HepG2 (cell line): Measurements from ENCODE around the gene H19. TPM values are rescaled to one million over a fixed set of nuclear protein-coding genes. Genes with fewer than 3 reads are reported as not detected.

Source experiments
- CBX5 ChIP-seq: sonication (generic); formaldehyde crosslinking; IDR thresholded peaks from 2 replicates; pipeline ENCODE4 v1.4.0; 2020; ENCODE audit warnings: missing genetic modification reagents, borderline replicate concordance
- HIC2 ChIP-seq: sonication (generic); formaldehyde crosslinking; IDR thresholded peaks from 2 replicates; pipeline ENCODE4 v1.9.0; 2022; ENCODE audit warnings: low read depth, missing genetic modification reagents
- HNF1B ChIP-seq: sonication (generic); formaldehyde crosslinking; IDR thresholded peaks from 2 replicates; pipeline ENCODE4 v1.5.1; 2020; ENCODE audit warnings: mild to moderate bottlenecking, moderate library complexity, missing genetic modification reagents
- KLF16 ChIP-seq, 2 experiments: sonication (generic) in 1 of 2; formaldehyde crosslinking in 1 of 2; IDR thresholded peaks; 2 replicates each; pipeline versions ENCODE4 v1.6.1 to v1.8.0; 2016 to 2023; ENCODE audit warnings: missing genetic modification reagents in 2 of 2, missing compliant biosample characterization in 1 of 2
- NFIB ChIP-seq: sonication (generic); formaldehyde crosslinking; IDR thresholded peaks from 2 replicates; pipeline ENCODE4 v1.9.0; 2021; ENCODE audit warnings: missing genetic modification reagents, mild to moderate bottlenecking, borderline replicate concordance
- ZKSCAN5 ChIP-seq: sonication (generic); formaldehyde crosslinking; IDR thresholded peaks from 2 replicates; pipeline ENCODE4 v1.5.1; 2020; ENCODE audit warnings: mild to moderate bottlenecking, missing genetic modification reagents
- ZNF224 ChIP-seq: sonication (generic); formaldehyde crosslinking; IDR thresholded peaks from 2 replicates; pipeline ENCODE4 v1.5.0; 2020; ENCODE audit warnings: mild to moderate bottlenecking, missing genetic modification reagents
- ZNF652 ChIP-seq: IDR thresholded peaks from 2 replicates; pipeline ENCODE4 v1.6.1; 2016; ENCODE audit warnings: low read depth, borderline replicate concordance
- polyA plus RNA-seq, 8 experiments: library from polyadenylated mRNA; depleted of rRNA in 3 of 8; stranded (reverse) in 7 of 8; unstranded in 1 of 8; fragments of >200 nt; fragmentation: Illumina TruSeq in 4 of 8; extraction: Trizol in 4 of 8; gene quantifications; 2 replicates each; pipeline versions ENCODE4 v1.2.1 to v1.2.3, GENCODE V29; 2011 to 2016; ENCODE audit warnings: low read depth in 4 of 8, missing spikeins in 1 of 8, mixed read lengths in 1 of 8; ENCODE audit not compliant: insufficient read depth in 1 of 8
- total RNA-seq, 5 experiments: library from RNA; depleted of rRNA; stranded (reverse); fragments of >200 nt; fragmentation: Illumina TruSeq; extraction: Trizol; gene quantifications; 2 replicates each; pipeline ENCODE4 v1.2.3, GENCODE V29; 2016; ENCODE audit warnings: low read depth in 1 of 5
- TF ChIP-seq, protein P1 (sequence below): sonication (generic); formaldehyde crosslinking; IDR thresholded peaks from 2 replicates; pipeline ENCODE4 v1.5.1; 2020; ENCODE audit warnings: mild to moderate bottlenecking, missing genetic modification reagents, borderline replicate concordance

The H19 gene
- total and polyA plus RNA-seq, 2 of the 13 experiments (the other 11 are each of a cell fraction or from before 2014, with no cell fraction given): 1.2 to 2.4 TPM

DNA sequence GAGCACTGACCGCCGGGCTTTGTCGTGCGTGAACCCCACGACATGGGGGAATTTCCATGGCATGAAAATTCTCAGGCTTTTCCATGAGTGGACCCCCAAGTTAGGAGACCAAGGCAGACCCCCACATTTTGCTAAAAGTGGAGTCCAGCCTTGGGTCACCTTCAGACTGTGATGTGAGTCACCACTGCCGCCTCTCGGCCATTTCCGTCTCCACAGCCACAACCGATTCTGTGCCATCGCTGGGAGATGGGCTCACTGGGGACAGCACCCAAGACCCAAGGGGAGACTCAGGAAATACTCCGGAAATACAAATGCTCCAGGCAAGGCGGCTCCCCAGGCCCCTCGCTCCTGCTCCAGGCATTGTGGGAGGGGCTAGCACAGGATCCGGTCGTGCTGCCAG lies 1.2 kb upstream of the H19 start (continued):
- TF ChIP-seq HNF1B (no peak), KLF16 (CRISPR knock-in tag; IDR thresholded peaks at IDR 0.05) (no peak), NFIB (CRISPR knock-in tag) (no peak), ZNF652 (CRISPR knock-in tag) (no peak), ZNF224 (no peak), ZKSCAN5 (no peak), CBX5 (CRISPR knock-in tag) (no peak), HIC2 (CRISPR knock-in tag) (no peak)
- TF ChIP-seq, protein P1, sequence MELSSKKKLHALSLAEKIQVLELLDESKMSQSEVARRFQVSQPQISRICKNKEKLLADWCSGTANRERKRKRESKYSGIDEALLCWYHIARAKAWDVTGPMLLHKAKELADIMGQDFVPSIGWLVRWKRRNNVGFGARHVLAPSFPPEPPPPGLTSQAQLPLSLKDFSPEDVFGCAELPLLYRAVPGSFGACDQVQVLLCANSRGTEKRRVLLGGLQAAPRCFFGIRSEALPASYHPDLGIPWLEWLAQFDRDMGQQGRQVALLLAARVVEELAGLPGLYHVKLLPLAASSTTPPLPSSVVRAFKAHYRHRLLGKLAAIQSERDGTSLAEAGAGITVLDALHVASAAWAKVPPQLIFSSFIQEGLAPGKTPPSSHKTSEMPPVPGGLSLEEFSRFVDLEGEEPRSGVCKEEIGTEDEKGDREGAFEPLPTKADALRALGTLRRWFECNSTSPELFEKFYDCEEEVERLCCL (CRISPR knock-in tag): no peak
- TF ChIP-seq, all 625 proteins: peak for 0
